ENCODE measurements around the gene PRB4.

DNA sequence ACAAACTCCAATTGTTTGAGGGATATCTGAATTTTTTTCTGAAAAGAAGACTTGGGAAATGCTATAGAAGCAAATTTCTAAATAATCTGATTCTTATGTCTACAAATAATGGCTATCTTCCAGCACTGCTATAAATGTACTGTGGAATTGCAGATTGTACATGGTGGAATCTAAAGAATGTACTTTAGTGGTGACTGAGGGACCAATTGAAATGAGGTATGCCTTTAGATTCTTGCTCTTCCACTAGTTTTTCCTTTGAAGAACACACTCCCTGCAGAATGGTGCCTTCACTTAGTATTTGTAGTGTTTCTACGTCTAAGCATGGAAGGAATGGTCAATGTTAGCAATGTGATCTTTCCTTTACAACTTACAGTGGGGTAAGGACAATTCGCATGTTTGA, 11.7 kb upstream of the PRB4 start:
- TF ChIP-seq, protein P1, sequence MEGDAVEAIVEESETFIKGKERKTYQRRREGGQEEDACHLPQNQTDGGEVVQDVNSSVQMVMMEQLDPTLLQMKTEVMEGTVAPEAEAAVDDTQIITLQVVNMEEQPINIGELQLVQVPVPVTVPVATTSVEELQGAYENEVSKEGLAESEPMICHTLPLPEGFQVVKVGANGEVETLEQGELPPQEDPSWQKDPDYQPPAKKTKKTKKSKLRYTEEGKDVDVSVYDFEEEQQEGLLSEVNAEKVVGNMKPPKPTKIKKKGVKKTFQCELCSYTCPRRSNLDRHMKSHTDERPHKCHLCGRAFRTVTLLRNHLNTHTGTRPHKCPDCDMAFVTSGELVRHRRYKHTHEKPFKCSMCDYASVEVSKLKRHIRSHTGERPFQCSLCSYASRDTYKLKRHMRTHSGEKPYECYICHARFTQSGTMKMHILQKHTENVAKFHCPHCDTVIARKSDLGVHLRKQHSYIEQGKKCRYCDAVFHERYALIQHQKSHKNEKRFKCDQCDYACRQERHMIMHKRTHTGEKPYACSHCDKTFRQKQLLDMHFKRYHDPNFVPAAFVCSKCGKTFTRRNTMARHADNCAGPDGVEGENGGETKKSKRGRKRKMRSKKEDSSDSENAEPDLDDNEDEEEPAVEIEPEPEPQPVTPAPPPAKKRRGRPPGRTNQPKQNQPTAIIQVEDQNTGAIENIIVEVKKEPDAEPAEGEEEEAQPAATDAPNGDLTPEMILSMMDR (IDR thresholded peaks at IDR 0.05) = no peak
- TF ChIP-seq POLR2A (IDR thresholded peaks at IDR 0.05) = no peak

Measured in lower leg skin (tissue), 3 donors.